HepG2 (cell line): Measurements from ENCODE around the gene SERPINA9. TPM values are rescaled to one million over a fixed set of nuclear protein-coding genes. Genes with fewer than 3 reads are reported as not detected.

ENCODE experiments used
- BHLHE40 ChIP-seq: IDR thresholded peaks from 2 replicates; pipeline ENCODE4 v1.6.1; 2011; ENCODE audit warnings: low read length, improper control_type of control experiment
- HOXA7 ChIP-seq: sonication (generic); formaldehyde crosslinking; IDR thresholded peaks from 2 replicates; pipeline ENCODE4 v1.8.1; 2022; ENCODE audit warnings: mild to moderate bottlenecking, missing genetic modification reagents, moderate library complexity
- KDM2A ChIP-seq: sonication (generic); formaldehyde crosslinking; IDR thresholded peaks from 2 replicates; pipeline ENCODE4 v1.4.0; 2020; ENCODE audit warnings: low read depth, missing genetic modification reagents, borderline replicate concordance
- KLF11 ChIP-seq: IDR thresholded peaks from 2 replicates; pipeline ENCODE4 v1.6.1; 2016; ENCODE audit warnings: missing compliant biosample characterization
- MEF2D ChIP-seq: sonication (generic); formaldehyde crosslinking; IDR thresholded peaks from 2 replicates; pipeline ENCODE4 v1.5.1; 2020; ENCODE audit warnings: mild to moderate bottlenecking, missing genetic modification reagents
- MZF1 ChIP-seq: sonication (generic); formaldehyde crosslinking; IDR thresholded peaks from 2 replicates; pipeline ENCODE4 v1.8.1; 2023; ENCODE audit warnings: mild to moderate bottlenecking, missing genetic modification reagents, borderline replicate concordance
- PATZ1 ChIP-seq: sonication (generic); formaldehyde crosslinking; IDR thresholded peaks from 2 replicates; pipeline ENCODE4 v1.4.0; 2020; ENCODE audit warnings: missing genetic modification reagents
- SMC3 ChIP-seq: IDR thresholded peaks from 2 replicates; pipeline ENCODE4 v1.6.1; 2011; ENCODE audit warnings: low read length, improper control_type of control experiment
- TBX2 ChIP-seq: sonication (generic); formaldehyde crosslinking; IDR thresholded peaks from 2 replicates; pipeline ENCODE4 v1.5.0; 2020; ENCODE audit warnings: missing genetic modification reagents, mild to moderate bottlenecking, borderline replicate concordance
- TFE3 ChIP-seq: IDR thresholded peaks from 2 replicates; pipeline ENCODE4 v1.6.1; 2016
- UBTF ChIP-seq: sonication (generic); formaldehyde crosslinking; IDR thresholded peaks from 2 replicates; pipeline ENCODE4 v1.4.0; 2020; ENCODE audit warnings: mild to moderate bottlenecking, missing genetic modification reagents
- XBP1 ChIP-seq: sonication (generic); formaldehyde crosslinking; IDR thresholded peaks from 2 replicates; pipeline ENCODE4 v1.5.0; 2020; ENCODE audit warnings: missing genetic modification reagents
- ZFP1 ChIP-seq: IDR thresholded peaks from 2 replicates; pipeline ENCODE4 v1.6.1; 2016
- ZFP36L2 ChIP-seq: sonication (generic); formaldehyde crosslinking; IDR thresholded peaks from 2 replicates; pipeline ENCODE4 v1.4.0; 2020; ENCODE audit warnings: missing genetic modification reagents
- ZFX ChIP-seq: sonication (generic); formaldehyde crosslinking; IDR thresholded peaks from 2 replicates; pipeline ENCODE4 v1.4.0; 2020; ENCODE audit warnings: mild to moderate bottlenecking, low read depth, missing genetic modification reagents, moderate library complexity
- ZHX1 ChIP-seq: sonication (generic); formaldehyde crosslinking; IDR thresholded peaks from 2 replicates; pipeline ENCODE4 v1.8.1; 2022; ENCODE audit warnings: low read depth, mild to moderate bottlenecking, missing genetic modification reagents
- ZNF234 ChIP-seq: sonication (generic); formaldehyde crosslinking; conservative IDR thresholded peaks from 2 replicates; pipeline ENCODE4 v1.5.1; 2020; ENCODE audit warnings: mild to moderate bottlenecking, missing genetic modification reagents
- ZNF296 ChIP-seq: sonication (generic); formaldehyde crosslinking; conservative IDR thresholded peaks from 2 replicates; pipeline ENCODE4 v1.5.0; 2020; ENCODE audit warnings: mild to moderate bottlenecking, missing genetic modification reagents
- ZNF317 ChIP-seq: sonication (generic); formaldehyde crosslinking; IDR thresholded peaks from 2 replicates; pipeline ENCODE4 v1.5.0; 2020; ENCODE audit warnings: mild to moderate bottlenecking, missing genetic modification reagents
- ZNF639 ChIP-seq: conservative IDR thresholded peaks from 2 replicates; pipeline ENCODE4 v1.6.1; 2018; ENCODE audit warnings: missing genetic modification reagents
- polyA plus RNA-seq, 8 experiments: library from polyadenylated mRNA; depleted of rRNA in 3 of 8; stranded (reverse) in 7 of 8; unstranded in 1 of 8; fragments of >200 nt; fragmentation: Illumina TruSeq in 4 of 8; extraction: Trizol in 4 of 8; gene quantifications; 2 replicates each; pipeline versions ENCODE4 v1.2.1 to v1.2.3, GENCODE V29; 2011 to 2016; ENCODE audit warnings: low read depth in 4 of 8, missing spikeins in 1 of 8, mixed read lengths in 1 of 8; ENCODE audit not compliant: insufficient read depth in 1 of 8
- total RNA-seq, 5 experiments: library from RNA; depleted of rRNA; stranded (reverse); fragments of >200 nt; fragmentation: Illumina TruSeq; extraction: Trizol; gene quantifications; 2 replicates each; pipeline ENCODE4 v1.2.3, GENCODE V29; 2016; ENCODE audit warnings: low read depth in 1 of 5

SERPINA9 gene
- total and polyA plus RNA-seq, 2 of the 13 experiments (the other 11 are each of a cell fraction or from before 2014, with no cell fraction given): 0.21 TPM; not detected in 1

- no peak for TF ChIP-seq BHLHE40
- TF ChIP-seq ZNF296 (CRISPR knock-in tag): peak; percentile 75; the same call in 1 of the 2 replicates
- 0 out of 2 replicates have a peak, but pooled peaks have one; percentile 8 for TF ChIP-seq KDM2A (CRISPR knock-in tag)
- TF ChIP-seq TBX2 (CRISPR knock-in tag): peak; percentile 92; the same call in 1 of the 2 replicates
- no peak for TF ChIP-seq MZF1 (CRISPR knock-in tag)
- TF ChIP-seq ZFX (CRISPR knock-in tag): peak; percentile 73
- no peak for TF ChIP-seq ZFP36L2 (CRISPR knock-in tag)
- 0 out of 2 replicates have a peak, but pooled peaks have one; percentile 30 for TF ChIP-seq KLF11 (CRISPR knock-in tag)
- peak; percentile 70; the same call in 1 of the 2 replicates for TF ChIP-seq MEF2D (CRISPR knock-in tag)
- peak; percentile 12; the same call in 1 of the 2 replicates for TF ChIP-seq SMC3
- TF ChIP-seq PATZ1: peak; percentile 52; the same call in 1 of the 2 replicates
- 0 out of 2 replicates have a peak, but pooled peaks have one; percentile 18 for TF ChIP-seq ZNF639 (CRISPR knock-in tag)
- TF ChIP-seq ZHX1 (CRISPR knock-in tag): 0 out of 2 replicates have a peak, but pooled peaks have one; percentile 47
- TF ChIP-seq ZNF317 (CRISPR knock-in tag): 0 out of 2 replicates have a peak, but pooled peaks have one; percentile 54
- TF ChIP-seq UBTF (CRISPR knock-in tag): peak; percentile 39; the same call in 1 of the 2 replicates
- TF ChIP-seq XBP1 (CRISPR knock-in tag): no peak
- TF ChIP-seq HOXA7 (CRISPR knock-in tag): no peak
- TF ChIP-seq ZFP1 (CRISPR knock-in tag): peak; percentile 68; the same call in 1 of the 2 replicates
- TF ChIP-seq ZNF234 (CRISPR knock-in tag): no peak
- peak; percentile 97 for TF ChIP-seq TFE3 (CRISPR knock-in tag)
Measured at GRCh38 chr14:94522115-94522724, 46.2 kb upstream of the SERPINA9 start (continued).
